RPMI8226 (cell line): ENCODE measurements around the gene PCED1B.
"Not testable (repeated sequence)": the region's sequence is repeated elsewhere in the genome, so short reads cannot be mapped to it uniquely, and the experiment has no call there.

Experiments
- DNase-seq: peaks from one replicate; pipeline ENCODE4 v3.0.0-alpha.2; 2015

PCED1B gene

GRCh38 chr12:47242426-47242825 is 163.0 kb downstream of the PCED1B start:
- no peak for DNase-seq

GRCh38 chr12:47244835-47245234 is 165.4 kb downstream of the PCED1B start:
- DNase-seq: no peak

GRCh38 chr12:47245623-47246022 is 166.2 kb downstream of the PCED1B start:
- no peak for DNase-seq

GRCh38 chr12:47247418-47247817 is 168.0 kb downstream of the PCED1B start:
- DNase-seq: no peak

GRCh38 chr12:47249082-47249481 is 169.7 kb downstream of the PCED1B start:
- DNase-seq: no peak

- DNase-seq: no peak
Observed at GRCh38 chr12:47249719-47250357, 170.4 kb downstream of the PCED1B start.

GRCh38 chr12:47251919-47252318 is 172.5 kb downstream of the PCED1B start:
- no peak for DNase-seq

- no peak for DNase-seq
Observed at GRCh38 chr12:47264951-47265350, 185.5 kb downstream of the PCED1B start.

GRCh38 chr12:47265391-47265790 is 186.0 kb downstream of the PCED1B start:
- no peak for DNase-seq

GRCh38 chr12:47267571-47267970 is 188.2 kb downstream of the PCED1B start:
- no peak for DNase-seq

GRCh38 chr12:47268501-47269454 is 189.4 kb downstream of the PCED1B start:
- DNase-seq: no peak

GRCh38 chr12:47269916-47270315 is 190.5 kb downstream of the PCED1B start:
- DNase-seq: no peak

- DNase-seq: no peak
Observed at GRCh38 chr12:47270782-47271664, 191.6 kb downstream of the PCED1B start.

GRCh38 chr12:47271800-47272239 is 192.4 kb downstream of the PCED1B start:
- DNase-seq: no peak

- no peak for DNase-seq
Observed at GRCh38 chr12:47272412-47273190, 193.2 kb downstream of the PCED1B start.

- DNase-seq: no peak
Observed at GRCh38 chr12:47273191-47273626, 193.8 kb downstream of the PCED1B start.

- no peak for DNase-seq
Observed at GRCh38 chr12:47274760-47275159, 195.3 kb downstream of the PCED1B start.

- no peak for DNase-seq
Observed at GRCh38 chr12:47276253-47276620, 196.8 kb downstream of the PCED1B start.

- DNase-seq: peak; percentile 4
Observed at GRCh38 chr12:47276621-47277309, 197.3 kb downstream of the PCED1B start.

- no peak for DNase-seq
Observed at GRCh38 chr12:47277972-47278448, 198.6 kb downstream of the PCED1B start.

- DNase-seq: not testable (repeated sequence)
Observed at GRCh38 chr12:47279758-47280157, 200.3 kb downstream of the PCED1B start.
